B cell (primary cell): ENCODE measurements around the gene CENPP. TPM values are rescaled to one million over a fixed set of nuclear protein-coding genes. Genes with fewer than 3 reads are reported as not detected.

Source experiments
- ATAC-seq: fragments of 200-7000 bp; cut with Tn5 transposase; one replicate; pipeline ENCODE4 v1.10.0; 2021; ENCODE audit warnings: low read depth, mild to moderate bottlenecking, moderate number of reproducible peaks, moderate library complexity
- CTCF ChIA-PET: fragments of 350-600 bp; sonication (Branson Sonifier 250); formaldehyde crosslinking; loops from one replicate; lab custom pipeline; 2021; ENCODE audit warnings: antibody characterized with exemption, inconsistent platforms; lab: Charles Lee
- POLR2A ChIA-PET: fragments of 350-600 bp; sonication (Branson Sonifier 250); formaldehyde crosslinking; loops from one replicate; lab custom pipeline; 2021; ENCODE audit warnings: antibody characterized with exemption; lab: Charles Lee
- DNase-seq: peaks from one replicate; pipeline ENCODE4 v3.0.0; 2013
- H2AFZ ChIP-seq: 2 replicates; pipeline ENCODE4 v1.6.1; 2012; ENCODE audit warnings: mild to moderate bottlenecking, low read depth, low read length; ENCODE audit not compliant: insufficient read depth, poor library complexity, severe bottlenecking
- H3K27ac ChIP-seq, 2 donors: 1 replicate in 1 of 2; 2 replicates in 1 of 2; pipeline ENCODE4 v1.5.1; 2012 to 2013; ENCODE audit warnings: low read length in 2 of 2, mild to moderate bottlenecking in 2 of 2, moderate library complexity in 1 of 2
- H3K27me3 ChIP-seq, 4 experiments: fragments of 200-600 bp in 1 of 4; sonication (generic) in 1 of 4; replicated peaks in 1 of 4; 1 replicate in 2 of 4; 2 replicates in 2 of 4; pipeline versions ENCODE4 v1.6.1 to v1.7.0; 2013 to 2016; ENCODE audit warnings: low read length in 3 of 4, mild to moderate bottlenecking in 2 of 4, mixed read lengths in 1 of 4, moderate library complexity in 1 of 4; ENCODE audit not compliant: insufficient read depth in 4 of 4, control insufficient read depth in 3 of 4; ENCODE audit errors: control extremely low read depth in 1 of 4
- H3K36me3 ChIP-seq, 2 experiments: replicated peaks in 1 of 2; 1 replicate in 1 of 2; 2 replicates in 1 of 2; pipeline versions ENCODE4 v1.6.1 to v1.7.1; 2013; ENCODE audit warnings: low read length in 1 of 2; ENCODE audit not compliant: insufficient read depth in 2 of 2, control insufficient read depth in 1 of 2; ENCODE audit errors: control extremely low read depth in 1 of 2, extremely low read depth in 1 of 2
- H3K4me1 ChIP-seq, 2 donors: fragments of 200-600 bp in 1 of 2; sonication (generic) in 1 of 2; 1 replicate in 1 of 2; 2 replicates in 1 of 2; pipeline versions ENCODE4 v1.5.1 to v1.6.1; 2013 to 2017; ENCODE audit warnings: low read length in 2 of 2; ENCODE audit not compliant: control insufficient read depth in 2 of 2, insufficient read depth in 2 of 2
- H3K4me2 ChIP-seq: replicated peaks from 2 replicates; pipeline ENCODE3; 2012; ENCODE audit warnings: mild to moderate bottlenecking, low read depth, low read length; ENCODE audit not compliant: poor library complexity, severe bottlenecking
- H3K4me3 ChIP-seq, 5 experiments: fragments of 200-600 bp in 1 of 5; sonication (generic) in 1 of 5; 1 replicate in 3 of 5; 2 replicates in 2 of 5; pipeline versions ENCODE4 v1.5.1 to v1.7.0; 2011 to 2016; ENCODE audit warnings: low read length in 4 of 5, mild to moderate bottlenecking in 4 of 5, low read depth in 2 of 5, control low read depth in 1 of 5, moderate library complexity in 1 of 5; ENCODE audit not compliant: insufficient read depth in 1 of 5; ENCODE audit errors: control extremely low read depth in 1 of 5, extremely low read depth in 1 of 5
- H3K79me2 ChIP-seq: fragments of 200-600 bp; sonication (generic); one replicate; pipeline ENCODE4 v1.6.0; 2016; ENCODE audit warnings: low read length; ENCODE audit not compliant: control insufficient read depth, insufficient read depth
- H3K9ac ChIP-seq: fragments of 200-600 bp; sonication (generic); 2 replicates; pipeline ENCODE4 v1.6.1; 2017; ENCODE audit warnings: mild to moderate bottlenecking, low read length, moderate library complexity
- H3K9me3 ChIP-seq, 3 donors: one replicate each; pipeline versions ENCODE4 v1.6.1 to v1.7.1; 2013; ENCODE audit warnings: low read length in 2 of 3; ENCODE audit not compliant: control insufficient read depth in 2 of 3, insufficient read depth in 1 of 3; ENCODE audit errors: control extremely low read depth in 1 of 3
- H4K20me1 ChIP-seq: 2 replicates; pipeline ENCODE4 v1.6.0; 2012; ENCODE audit warnings: mild to moderate bottlenecking, low read length; ENCODE audit not compliant: insufficient read depth, control insufficient read depth, poor library complexity, severe bottlenecking
- H3K27ac Mint-ChIP-seq: one replicate; pipeline ENCODE4 v1.8.0; 2021; ENCODE audit warnings: mixed read lengths
- H3K27me3 Mint-ChIP-seq: one replicate; pipeline ENCODE4 v1.8.0; 2021; ENCODE audit warnings: mixed read lengths
- H3K4me1 Mint-ChIP-seq: one replicate; pipeline ENCODE4 v1.8.0; 2021; ENCODE audit warnings: mixed read lengths
- H3K4me3 Mint-ChIP-seq: one replicate; pipeline ENCODE4 v1.8.0; 2021; ENCODE audit warnings: mixed read lengths
- H3K9me3 Mint-ChIP-seq: one replicate; pipeline ENCODE4 v1.8.0; 2022; ENCODE audit warnings: mixed read lengths; ENCODE audit not compliant: insufficient read depth
- CTCF ChIP-seq: fragments of 200-600 bp; IDR thresholded peaks from one replicate; pipeline ENCODE4 v1.8.0; 2022; ENCODE audit warnings: antibody characterized with exemption, mild to moderate bottlenecking
- WGBS: methylation state at CpG from one replicate; pipeline ENCODE4 v1.1.5; 2013; ENCODE audit warnings: missing lambda C conversion rate; ENCODE audit not compliant: insufficient coverage; 5-methylcytosine and 5-hydroxymethylcytosine counted together
- intact Hi-C: fragments of 100-400 bp; cut with micrococcal nuclease; formaldehyde crosslinking; loops from one replicate; pipeline ENCODE4 v1.10.0; 2022
- polyA plus RNA-seq: library from polyadenylated mRNA; depleted of rRNA; stranded (reverse); fragments of >200 nt; gene quantifications from 2 replicates; pipeline ENCODE4 v1.2.3, GENCODE V29; 2012
- total RNA-seq, 2 donors: library from RNA; stranded (reverse); fragments of 120-200 nt in 1 of 2; gene quantifications; 1 replicate in 1 of 2; 2 replicates in 1 of 2; pipeline versions ENCODE4 v1.2.3 to v1.2.4, GENCODE V29; 2013 to 2022

CENPP gene
- total and polyA plus RNA-seq, 2 donors (not counting 1 experiment from before 2014, with no cell fraction given), result 1.4 to 6.2 TPM

- peaks cover 0 to 24% of the 10 kb centered on the region in 2 experiments for H3K36me3 ChIP-seq
- peaks cover 20% of the 10 kb centered on the region for H3K4me1 Mint-ChIP-seq
- H3K79me2 ChIP-seq, result peaks cover 90% of the 10 kb centered on the region
- no peaks in the 10 kb centered on the region for H3K27me3 ChIP-seq
- no peak overlapping the region for H2AFZ ChIP-seq
- no peak overlapping the region for H3K27ac ChIP-seq
- no peak overlapping the region for H3K4me3 ChIP-seq
- H3K4me1 ChIP-seq, result peaks cover 0 to 4% of the 10 kb centered on the region in 2 donors
- no peak for ATAC-seq
- ChIA-PET POLR2A (no interaction called here), CTCF (no interaction called here)
- H3K27ac Mint-ChIP-seq, result no peak overlapping the region
- H3K27me3 Mint-ChIP-seq, result no peaks in the 10 kb centered on the region
- H4K20me1 ChIP-seq, result peaks cover 37% of the 10 kb centered on the region
- no peak overlapping the region for H3K4me2 ChIP-seq
- intact Hi-C loops, result no loop called here
- 100% methylated on average over 4 of the region's 5 CpGs for WGBS
- no peaks in the 10 kb centered on the region for H3K9me3 Mint-ChIP-seq
- no peak overlapping the region for H3K9ac ChIP-seq
- no peak for DNase-seq
- no peaks in the 10 kb centered on the region for H3K9me3 ChIP-seq
- TF ChIP-seq CTCF, result no peak
- no peak overlapping the region for H3K4me3 Mint-ChIP-seq
These were observed 335.4 kb downstream of the CENPP start for GRCh38 chr9:92661127-92661526.

- H3K27ac Mint-ChIP-seq, result no peak overlapping the region
- DNase-seq, result no peak
- POLR2A ChIA-PET, result no interaction called here
- H3K4me1 Mint-ChIP-seq, result peaks cover 19% of the 10 kb centered on the region
- no peak for ATAC-seq
- no peak overlapping the region for H2AFZ ChIP-seq
- H3K9me3 Mint-ChIP-seq, result no peaks in the 10 kb centered on the region
- CTCF ChIA-PET, result no interaction called here
- no peak overlapping the region for H3K4me3 Mint-ChIP-seq
- H4K20me1 ChIP-seq, result peaks cover 37% of the 10 kb centered on the region
- H3K27ac ChIP-seq, result no peak overlapping the region
- intact Hi-C loops, result no loop called here
- H3K9me3 ChIP-seq, result no peaks in the 10 kb centered on the region
- TF ChIP-seq CTCF, result no peak
- no peak overlapping the region for H3K4me2 ChIP-seq
- no peak overlapping the region for H3K4me3 ChIP-seq
- no peaks in the 10 kb centered on the region for H3K27me3 Mint-ChIP-seq
- H3K27me3 ChIP-seq, result no peaks in the 10 kb centered on the region
- peaks cover 0 to 24% of the 10 kb centered on the region in 2 experiments for H3K36me3 ChIP-seq
- H3K9ac ChIP-seq, result no peak overlapping the region
- H3K4me1 ChIP-seq, result peaks cover 0 to 4% of the 10 kb centered on the region in 2 donors
- H3K79me2 ChIP-seq, result peaks cover 92% of the 10 kb centered on the region
- 93% methylated on average over 3 of the region's 4 CpGs for WGBS
These were observed 336.0 kb downstream of the CENPP start for GRCh38 chr9:92661743-92662142.
